Stomach (tissue), 4 donors: ENCODE results near the gene DNAH11.

Experiments used
- EP300 ChIP-seq: sonication (generic); formaldehyde crosslinking; IDR thresholded peaks from one replicate; pipeline ENCODE4 v1.6.1; 2017; ENCODE audit warnings: antibody characterized with exemption
- POLR2A ChIP-seq, 4 donors: fragments of 450-650 bp; IDR thresholded peaks; one replicate each; pipeline ENCODE4 v1.6.1; 2016; ENCODE audit warnings: antibody characterized with exemption in 4 of 4, control low read depth in 2 of 4, mild to moderate bottlenecking in 1 of 4, moderate library complexity in 1 of 4
- POLR2AphosphoS5 ChIP-seq, 3 donors: sonication (generic); formaldehyde crosslinking; IDR thresholded peaks; one replicate each; pipeline ENCODE4 v1.6.1; 2016; ENCODE audit warnings: antibody characterized with exemption in 3 of 3
- TF ChIP-seq, protein P1 (sequence below), 7 experiments: fragments of 450-650 bp in 4 of 7; fragments of 200-600 bp in 3 of 7; sonication (generic) in 3 of 7; IDR thresholded peaks; one replicate each; pipeline ENCODE4 v1.5.1; 2016 to 2019; ENCODE audit warnings: antibody characterized with exemption in 7 of 7, control low read depth in 2 of 7, mild to moderate bottlenecking in 1 of 7

DNA sequence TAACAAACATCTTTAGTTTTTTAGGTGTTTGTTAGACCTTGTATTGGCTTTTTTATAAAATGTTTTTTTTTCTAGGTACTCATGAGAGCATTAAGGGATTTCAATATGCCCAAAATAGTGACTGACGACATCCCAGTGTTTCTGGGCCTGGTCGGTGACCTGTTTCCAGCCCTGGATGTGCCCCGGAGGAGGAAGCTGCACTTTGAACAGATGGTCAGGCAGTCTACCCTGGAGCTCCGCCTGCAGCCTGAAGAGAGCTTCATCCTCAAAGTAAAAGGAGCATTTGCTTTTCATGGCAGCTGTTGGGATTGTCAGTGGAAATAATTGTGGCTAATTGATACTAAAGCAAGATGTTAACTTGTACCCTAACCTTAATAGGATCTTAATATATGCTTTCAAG, 161.5 kb downstream of the DNAH11 start:
- TF ChIP-seq, protein P1, sequence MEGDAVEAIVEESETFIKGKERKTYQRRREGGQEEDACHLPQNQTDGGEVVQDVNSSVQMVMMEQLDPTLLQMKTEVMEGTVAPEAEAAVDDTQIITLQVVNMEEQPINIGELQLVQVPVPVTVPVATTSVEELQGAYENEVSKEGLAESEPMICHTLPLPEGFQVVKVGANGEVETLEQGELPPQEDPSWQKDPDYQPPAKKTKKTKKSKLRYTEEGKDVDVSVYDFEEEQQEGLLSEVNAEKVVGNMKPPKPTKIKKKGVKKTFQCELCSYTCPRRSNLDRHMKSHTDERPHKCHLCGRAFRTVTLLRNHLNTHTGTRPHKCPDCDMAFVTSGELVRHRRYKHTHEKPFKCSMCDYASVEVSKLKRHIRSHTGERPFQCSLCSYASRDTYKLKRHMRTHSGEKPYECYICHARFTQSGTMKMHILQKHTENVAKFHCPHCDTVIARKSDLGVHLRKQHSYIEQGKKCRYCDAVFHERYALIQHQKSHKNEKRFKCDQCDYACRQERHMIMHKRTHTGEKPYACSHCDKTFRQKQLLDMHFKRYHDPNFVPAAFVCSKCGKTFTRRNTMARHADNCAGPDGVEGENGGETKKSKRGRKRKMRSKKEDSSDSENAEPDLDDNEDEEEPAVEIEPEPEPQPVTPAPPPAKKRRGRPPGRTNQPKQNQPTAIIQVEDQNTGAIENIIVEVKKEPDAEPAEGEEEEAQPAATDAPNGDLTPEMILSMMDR (IDR thresholded peaks at IDR 0.05) = no peak
- TF ChIP-seq EP300 (no peak), POLR2A (IDR thresholded peaks at IDR 0.05) (no peak), POLR2AphosphoS5 (IDR thresholded peaks at IDR 0.05) (no peak)
